Peyer's patch (tissue), 4 donors: Measurements from ENCODE around the gene KATNAL2. TPM values are rescaled to one million over a fixed set of nuclear protein-coding genes. Genes with fewer than 3 reads are reported as not detected.
"Not testable (repeated sequence)": the region's sequence is repeated elsewhere in the genome, so short reads cannot be mapped to it uniquely, and the experiment has no call there.

Source experiments
- DNase-seq, 3 donors: peaks; one replicate each; pipeline ENCODE4 v3.0.0-alpha.2; 2017 to 2019
- H3K27ac ChIP-seq, 4 donors: fragments of 200-600 bp; sonication (generic); one replicate each; pipeline ENCODE4 v1.5.1; 2016 to 2019
- H3K27me3 ChIP-seq, 2 donors: fragments of 200-600 bp; sonication (generic); one replicate each; pipeline ENCODE4 v1.5.1; 2019
- H3K36me3 ChIP-seq, 3 donors: fragments of 200-600 bp; sonication (generic); one replicate each; pipeline ENCODE4 v1.5.1; 2016 to 2019
- H3K4me1 ChIP-seq, 4 donors: fragments of 200-600 bp; sonication (generic); one replicate each; pipeline ENCODE4 v1.5.1; 2016 to 2019
- H3K4me3 ChIP-seq, 4 donors: fragments of 200-600 bp; sonication (generic); 1 replicate in 3 of 4; 2 replicates in 1 of 4; pipeline ENCODE4 v1.5.1; 2016 to 2019; ENCODE audit warnings: mild to moderate bottlenecking in 1 of 4
- H3K9me3 ChIP-seq, 4 donors: fragments of 200-600 bp; sonication (generic); one replicate each; pipeline ENCODE4 v1.5.1; 2016 to 2019; ENCODE audit warnings: mild to moderate bottlenecking in 1 of 4
- POLR2A ChIP-seq, 2 donors: fragments of 450-650 bp; IDR thresholded peaks; one replicate each; pipeline ENCODE4 v1.5.1; 2017; ENCODE audit warnings: antibody characterized with exemption in 2 of 2, mild to moderate bottlenecking in 2 of 2, moderate library complexity in 2 of 2
- total RNA-seq, 4 donors: library from RNA; depleted of rRNA; stranded (reverse); fragments of >200 nt; gene quantifications; one replicate each; pipeline ENCODE4 v1.1.0, GENCODE V29; 2016
- TF ChIP-seq, protein P1 (sequence below), 6 experiments: fragments of 450-650 bp in 4 of 6; fragments of 200-600 bp in 2 of 6; sonication (generic) in 1 of 6; IDR thresholded peaks; one replicate each; pipeline ENCODE4 v1.5.1; 2017 to 2019; ENCODE audit warnings: antibody characterized with exemption in 6 of 6, mild to moderate bottlenecking in 3 of 6, moderate library complexity in 1 of 6

KATNAL2 gene
- total RNA-seq, 4 donors from 2014 or later, result 0.67 to 2.1 (median 0.88) TPM; not detected in 1

GRCh38 chr18:46958209-46958608 lies 40.8 kb downstream of the KATNAL2 start:
- H3K27me3 ChIP-seq, result no peaks in the 10 kb centered on the region
- no peak overlapping the region for H3K4me3 ChIP-seq
- no peaks in the 10 kb centered on the region for H3K36me3 ChIP-seq
- DNase-seq, result no peak
- TF ChIP-seq POLR2A (IDR thresholded peaks at IDR 0.05), result no peak
- TF ChIP-seq, protein P1, sequence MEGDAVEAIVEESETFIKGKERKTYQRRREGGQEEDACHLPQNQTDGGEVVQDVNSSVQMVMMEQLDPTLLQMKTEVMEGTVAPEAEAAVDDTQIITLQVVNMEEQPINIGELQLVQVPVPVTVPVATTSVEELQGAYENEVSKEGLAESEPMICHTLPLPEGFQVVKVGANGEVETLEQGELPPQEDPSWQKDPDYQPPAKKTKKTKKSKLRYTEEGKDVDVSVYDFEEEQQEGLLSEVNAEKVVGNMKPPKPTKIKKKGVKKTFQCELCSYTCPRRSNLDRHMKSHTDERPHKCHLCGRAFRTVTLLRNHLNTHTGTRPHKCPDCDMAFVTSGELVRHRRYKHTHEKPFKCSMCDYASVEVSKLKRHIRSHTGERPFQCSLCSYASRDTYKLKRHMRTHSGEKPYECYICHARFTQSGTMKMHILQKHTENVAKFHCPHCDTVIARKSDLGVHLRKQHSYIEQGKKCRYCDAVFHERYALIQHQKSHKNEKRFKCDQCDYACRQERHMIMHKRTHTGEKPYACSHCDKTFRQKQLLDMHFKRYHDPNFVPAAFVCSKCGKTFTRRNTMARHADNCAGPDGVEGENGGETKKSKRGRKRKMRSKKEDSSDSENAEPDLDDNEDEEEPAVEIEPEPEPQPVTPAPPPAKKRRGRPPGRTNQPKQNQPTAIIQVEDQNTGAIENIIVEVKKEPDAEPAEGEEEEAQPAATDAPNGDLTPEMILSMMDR (IDR thresholded peaks at IDR 0.05), result no peak
- no peak overlapping the region for H3K27ac ChIP-seq
- no peaks in the 10 kb centered on the region for H3K9me3 ChIP-seq
- no peaks in the 10 kb centered on the region for H3K4me1 ChIP-seq

DNA sequence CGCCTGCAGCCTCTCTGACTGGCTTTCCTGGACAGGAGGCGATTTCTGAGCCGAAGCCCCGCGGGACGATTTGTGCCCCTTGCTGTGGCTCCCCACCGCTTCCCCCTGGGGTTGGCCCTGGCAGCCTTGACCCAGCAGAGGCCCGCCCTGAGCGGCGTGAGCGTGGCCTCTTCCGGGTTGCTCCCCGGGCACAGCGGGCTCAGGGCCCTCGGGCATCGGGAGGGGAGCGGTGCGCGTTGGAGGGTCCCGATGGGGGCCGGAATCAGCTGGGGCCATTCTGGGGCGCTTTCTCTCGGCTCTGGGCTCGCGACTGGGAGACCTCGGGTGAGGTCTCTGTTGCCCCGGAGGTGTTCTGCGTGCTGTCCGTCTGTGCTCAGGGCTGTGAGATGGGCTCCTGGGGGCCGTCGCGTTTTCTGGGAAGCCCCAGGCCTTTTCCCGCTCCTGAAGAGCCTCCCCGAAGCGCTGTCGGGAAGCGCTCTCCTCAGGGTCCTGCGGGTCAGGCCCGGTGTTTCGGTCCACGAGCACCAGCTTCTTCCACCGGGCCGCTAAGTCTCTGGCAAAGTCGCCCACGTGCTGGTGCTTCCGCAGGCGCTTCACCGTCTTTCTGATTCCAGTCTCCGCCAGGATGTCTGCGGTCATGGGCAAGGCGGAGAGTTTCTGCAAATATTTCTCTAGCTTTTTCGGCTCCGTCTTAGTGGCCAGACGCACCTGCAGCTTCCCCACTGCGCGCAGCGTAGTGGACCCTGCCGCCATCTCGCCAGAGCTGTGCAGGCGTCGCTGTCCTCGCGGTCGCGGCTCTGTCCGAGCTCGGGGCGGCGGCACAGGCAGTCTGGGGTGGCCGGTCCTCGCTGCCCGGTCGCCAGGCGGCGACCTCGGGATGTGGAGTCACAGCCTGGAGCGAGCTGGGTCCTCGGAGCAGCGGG lies 46.5 kb downstream of the KATNAL2 start:
- H3K4me3 ChIP-seq, H3K36me3 ChIP-seq, H3K9me3 ChIP-seq, DNase-seq, H3K4me1 ChIP-seq, H3K27ac ChIP-seq, H3K27me3 ChIP-seq: not testable (repeated sequence)

- H3K9me3 ChIP-seq, H3K27me3 ChIP-seq, H3K4me3 ChIP-seq, H3K4me1 ChIP-seq, DNase-seq, H3K27ac ChIP-seq, H3K36me3 ChIP-seq: not testable (repeated sequence)
Observed at GRCh38 chr18:46964579-46965293, 47.3 kb downstream of the KATNAL2 start.

DNA sequence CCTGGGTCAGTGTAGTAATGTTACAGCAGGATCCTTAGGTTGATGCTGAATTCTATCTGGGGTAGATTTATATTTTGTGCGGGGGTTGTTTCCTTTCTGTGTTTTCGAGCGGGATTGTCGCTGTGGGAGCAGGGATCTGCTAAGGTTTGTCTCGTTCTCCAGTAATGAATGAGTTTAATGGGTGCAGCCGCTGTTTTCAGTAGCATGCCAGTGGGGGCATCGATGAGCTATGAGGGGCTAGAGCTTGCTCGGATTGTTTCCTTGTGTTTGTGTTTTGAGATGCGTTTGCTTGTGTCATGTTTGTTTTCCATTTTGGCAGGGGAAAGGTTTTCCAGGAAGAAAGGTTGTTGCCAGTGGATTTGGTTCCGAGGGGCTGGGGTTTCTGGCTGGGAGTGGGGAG lies 48.9 kb downstream of the KATNAL2 start:
- not testable (repeated sequence) for DNase-seq, H3K27ac ChIP-seq, H3K4me3 ChIP-seq, H3K27me3 ChIP-seq, H3K9me3 ChIP-seq, H3K4me1 ChIP-seq, H3K36me3 ChIP-seq

GRCh38 chr18:46969551-46969950 lies 52.1 kb downstream of the KATNAL2 start:
- H3K4me3 ChIP-seq, H3K36me3 ChIP-seq, H3K4me1 ChIP-seq, H3K27me3 ChIP-seq, H3K9me3 ChIP-seq, DNase-seq, H3K27ac ChIP-seq: not testable (repeated sequence)

DNA sequence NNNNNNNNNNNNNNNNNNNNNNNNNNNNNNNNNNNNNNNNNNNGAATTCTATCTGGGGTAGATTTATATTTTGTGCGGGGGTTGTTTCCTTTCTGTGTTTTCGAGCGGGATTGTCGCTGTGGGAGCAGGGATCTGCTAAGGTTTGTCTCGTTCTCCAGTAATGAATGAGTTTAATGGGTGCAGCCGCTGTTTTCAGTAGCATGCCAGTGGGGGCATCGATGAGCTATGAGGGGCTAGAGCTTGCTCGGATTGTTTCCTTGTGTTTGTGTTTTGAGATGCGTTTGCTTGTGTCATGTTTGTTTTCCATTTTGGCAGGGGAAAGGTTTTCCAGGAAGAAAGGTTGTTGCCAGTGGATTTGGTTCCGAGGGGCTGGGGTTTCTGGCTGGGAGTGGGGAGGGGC lies 102.5 kb downstream of the KATNAL2 start:
- H3K4me1 ChIP-seq, H3K9me3 ChIP-seq, H3K4me3 ChIP-seq, DNase-seq, H3K27ac ChIP-seq, H3K27me3 ChIP-seq, H3K36me3 ChIP-seq: not testable (repeated sequence)

GRCh38 chr18:47020757-47021156 lies 103.4 kb downstream of the KATNAL2 start:
- not testable (repeated sequence) for H3K4me1 ChIP-seq, H3K36me3 ChIP-seq, DNase-seq, H3K27ac ChIP-seq, H3K27me3 ChIP-seq, H3K4me3 ChIP-seq, H3K9me3 ChIP-seq

- not testable (repeated sequence) for H3K27ac ChIP-seq, H3K36me3 ChIP-seq, H3K9me3 ChIP-seq, H3K4me3 ChIP-seq, DNase-seq, H3K27me3 ChIP-seq, H3K4me1 ChIP-seq
Observed at GRCh38 chr18:47022821-47023220, 105.4 kb downstream of the KATNAL2 start.

DNA sequence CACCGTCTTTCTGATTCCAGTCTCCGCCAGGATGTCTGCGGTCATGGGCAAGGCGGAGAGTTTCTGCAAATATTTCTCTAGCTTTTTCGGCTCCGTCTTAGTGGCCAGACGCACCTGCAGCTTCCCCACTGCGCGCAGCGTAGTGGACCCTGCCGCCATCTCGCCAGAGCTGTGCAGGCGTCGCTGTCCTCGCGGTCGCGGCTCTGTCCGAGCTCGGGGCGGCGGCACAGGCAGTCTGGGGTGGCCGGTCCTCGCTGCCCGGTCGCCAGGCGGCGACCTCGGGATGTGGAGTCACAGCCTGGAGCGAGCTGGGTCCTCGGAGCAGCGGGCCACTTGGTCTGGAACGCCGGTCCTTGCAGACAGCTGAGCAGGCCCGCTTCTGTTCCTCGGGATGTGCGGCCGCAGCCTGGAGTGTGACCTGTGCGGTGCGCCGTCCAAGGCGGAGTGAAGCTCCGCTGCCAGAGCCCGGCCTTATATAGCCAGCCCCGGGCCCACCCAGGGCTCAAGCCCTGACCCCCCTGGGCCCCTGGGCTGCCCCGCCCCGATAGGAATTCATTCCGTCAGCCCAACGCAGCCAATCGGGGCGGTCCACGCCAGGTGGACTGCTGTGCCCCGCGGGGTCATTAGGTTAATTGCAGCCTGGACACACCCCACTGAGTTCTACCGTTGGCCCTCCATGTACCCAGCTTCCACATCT lies 106.5 kb downstream of the KATNAL2 start:
- H3K27ac ChIP-seq, DNase-seq, H3K4me3 ChIP-seq, H3K36me3 ChIP-seq, H3K9me3 ChIP-seq, H3K27me3 ChIP-seq, H3K4me1 ChIP-seq: not testable (repeated sequence)

DNA sequence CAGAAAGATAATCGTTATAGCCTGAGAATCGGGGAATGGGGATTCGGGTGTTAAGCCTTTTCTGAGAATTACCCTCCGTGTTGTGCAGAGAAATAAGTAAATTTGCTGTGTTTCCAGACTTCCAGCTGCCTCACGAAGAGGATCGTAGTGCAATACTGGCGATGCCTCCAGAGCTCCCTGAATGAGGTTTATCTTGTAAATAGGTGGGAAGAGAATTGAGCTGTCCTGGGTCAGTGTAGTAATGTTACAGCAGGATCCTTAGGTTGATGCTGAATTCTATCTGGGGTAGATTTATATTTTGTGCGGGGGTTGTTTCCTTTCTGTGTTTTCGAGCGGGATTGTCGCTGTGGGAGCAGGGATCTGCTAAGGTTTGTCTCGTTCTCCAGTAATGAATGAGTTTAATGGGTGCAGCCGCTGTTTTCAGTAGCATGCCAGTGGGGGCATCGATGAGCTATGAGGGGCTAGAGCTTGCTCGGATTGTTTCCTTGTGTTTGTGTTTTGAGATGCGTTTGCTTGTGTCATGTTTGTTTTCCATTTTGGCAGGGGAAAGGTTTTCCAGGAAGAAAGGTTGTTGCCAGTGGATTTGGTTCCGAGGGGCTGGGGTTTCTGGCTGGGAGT lies 108.3 kb downstream of the KATNAL2 start:
- H3K9me3 ChIP-seq, H3K27me3 ChIP-seq, H3K4me1 ChIP-seq, DNase-seq, H3K4me3 ChIP-seq, H3K27ac ChIP-seq, H3K36me3 ChIP-seq: not testable (repeated sequence)

GRCh38 chr18:47028738-47029137 lies 111.3 kb downstream of the KATNAL2 start:
- H3K4me1 ChIP-seq, H3K27ac ChIP-seq: not testable (repeated sequence)

DNA sequence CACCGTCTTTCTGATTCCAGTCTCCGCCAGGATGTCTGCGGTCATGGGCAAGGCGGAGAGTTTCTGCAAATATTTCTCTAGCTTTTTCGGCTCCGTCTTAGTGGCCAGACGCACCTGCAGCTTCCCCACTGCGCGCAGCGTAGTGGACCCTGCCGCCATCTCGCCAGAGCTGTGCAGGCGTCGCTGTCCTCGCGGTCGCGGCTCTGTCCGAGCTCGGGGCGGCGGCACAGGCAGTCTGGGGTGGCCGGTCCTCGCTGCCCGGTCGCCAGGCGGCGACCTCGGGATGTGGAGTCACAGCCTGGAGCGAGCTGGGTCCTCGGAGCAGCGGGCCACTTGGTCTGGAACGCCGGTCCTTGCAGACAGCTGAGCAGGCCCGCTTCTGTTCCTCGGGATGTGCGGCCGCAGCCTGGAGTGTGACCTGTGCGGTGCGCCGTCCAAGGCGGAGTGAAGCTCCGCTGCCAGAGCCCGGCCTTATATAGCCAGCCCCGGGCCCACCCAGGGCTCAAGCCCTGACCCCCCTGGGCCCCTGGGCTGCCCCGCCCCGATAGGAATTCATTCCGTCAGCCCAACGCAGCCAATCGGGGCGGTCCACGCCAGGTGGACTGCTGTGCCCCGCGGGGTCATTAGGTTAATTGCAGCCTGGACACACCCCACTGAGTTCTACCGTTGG lies 112.4 kb downstream of the KATNAL2 start:
- DNase-seq, H3K36me3 ChIP-seq, H3K4me1 ChIP-seq, H3K27me3 ChIP-seq, H3K4me3 ChIP-seq, H3K9me3 ChIP-seq, H3K27ac ChIP-seq: not testable (repeated sequence)

More at GRCh38 chr18:47028738-47029137, 111.3 kb downstream of the KATNAL2 start:
- not testable (repeated sequence) for H3K27me3 ChIP-seq, H3K36me3 ChIP-seq, DNase-seq, H3K9me3 ChIP-seq, H3K4me3 ChIP-seq

DNA sequence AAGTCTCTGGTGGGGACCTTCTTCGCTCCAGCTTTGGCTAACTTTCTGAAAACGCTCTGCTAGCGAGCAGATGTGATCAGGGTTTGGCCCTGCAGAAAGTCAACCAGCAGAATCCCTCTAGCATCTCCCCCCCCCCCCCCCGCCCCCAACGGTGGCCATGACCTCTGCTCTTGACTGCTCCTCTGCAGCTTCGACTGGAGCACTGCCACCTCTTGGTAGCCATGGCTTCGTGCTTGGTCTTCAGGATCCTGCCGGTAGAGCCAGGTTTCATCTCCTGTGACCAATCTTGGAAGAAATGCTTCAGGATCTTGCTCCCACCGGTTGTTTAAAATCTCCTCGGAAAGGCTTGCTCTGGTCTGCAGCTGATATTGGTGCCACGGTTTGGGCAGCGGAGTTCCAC lies 113.5 kb downstream of the KATNAL2 start:
- not testable (repeated sequence) for H3K9me3 ChIP-seq, H3K36me3 ChIP-seq, H3K27me3 ChIP-seq, DNase-seq, H3K27ac ChIP-seq, H3K4me3 ChIP-seq, H3K4me1 ChIP-seq
